H1 (cell line): ENCODE measurements around the gene LNPEP. TPM values are rescaled to one million over a fixed set of nuclear protein-coding genes. Genes with fewer than 3 reads are reported as not detected.

Experiments
- CTCF ChIA-PET: fragments of 300-600 bp; sonication (Branson Sonifier 250); formaldehyde crosslinking; loops from one replicate; lab custom pipeline; 2021; ENCODE audit not compliant: partially characterized antibody; lab: Charles Lee
- POLR2A ChIA-PET: fragments of 300-600 bp; sonication (Branson Sonifier 250); formaldehyde crosslinking; loops from one replicate; lab custom pipeline; 2021; ENCODE audit warnings: inconsistent platforms; ENCODE audit not compliant: partially characterized antibody; lab: Charles Lee
- DNase-seq, 2 experiments: peaks; one replicate each; pipeline versions ENCODE4 v3.0.0 to v3.0.0-alpha.2; 2010 to 2022; ENCODE audit warnings: low spot score in 2 of 2, low read depth in 1 of 2, mixed read lengths in 1 of 2
- FAIRE-seq: peaks from 2 replicates; lab custom pipeline; 2011; peaks lifted over from hg19 to GRCh38; lab: Jason Lieb, UNC
- H2AFZ ChIP-seq: 2 replicates; pipeline ENCODE4 v1.8.1; 2012; ENCODE audit warnings: low read length, inconsistent platforms
- H2AK5ac ChIP-seq: 2 replicates; pipeline ENCODE4 v1.6.1; 2013; ENCODE audit warnings: low read depth, low read length
- H2BK120ac ChIP-seq: replicated peaks from 2 replicates; pipeline ENCODE3; 2013; ENCODE audit warnings: low read depth, low read length, inconsistent platforms
- H2BK12ac ChIP-seq: 2 replicates; pipeline ENCODE4 v1.6.1; 2013; ENCODE audit warnings: low read depth, low read length
- H2BK15ac ChIP-seq: 2 replicates; pipeline ENCODE4 v1.6.1; 2013; ENCODE audit warnings: low read length
- H2BK20ac ChIP-seq: 2 replicates; pipeline ENCODE4 v1.6.1; 2013; ENCODE audit warnings: low read length
- H2BK5ac ChIP-seq: 2 replicates; pipeline ENCODE4 v1.6.1; 2013; ENCODE audit warnings: low read depth, low read length
- H3K14ac ChIP-seq: 2 replicates; pipeline ENCODE4 v1.6.1; 2013; ENCODE audit warnings: inconsistent platforms; ENCODE audit not compliant: insufficient read length
- H3K18ac ChIP-seq: 2 replicates; pipeline ENCODE4 v1.6.1; 2013; ENCODE audit warnings: low read length; ENCODE audit errors: extremely low read depth
- H3K23ac ChIP-seq: 2 replicates; pipeline ENCODE4 v1.6.1; 2013; ENCODE audit warnings: inconsistent platforms; ENCODE audit not compliant: insufficient read length
- H3K23me2 ChIP-seq: 2 replicates; pipeline ENCODE4 v1.6.1; 2013; ENCODE audit warnings: low read depth, low read length
- H3K27ac ChIP-seq: 2 replicates; pipeline ENCODE4 v1.6.1; 2011; ENCODE audit warnings: low read depth, low read length, inconsistent platforms
- H3K27me3 ChIP-seq, 4 experiments: replicated peaks in 1 of 4; 1 replicate in 1 of 4; 2 replicates in 3 of 4; pipeline versions ENCODE4 v1.6.1 to v1.8.1; 2011 to 2013; ENCODE audit warnings: low read length in 3 of 4, mild to moderate bottlenecking in 3 of 4, inconsistent platforms in 2 of 4, mixed read lengths in 2 of 4, moderate library complexity in 1 of 4; ENCODE audit not compliant: control insufficient read depth in 3 of 4, insufficient read depth in 3 of 4; ENCODE audit errors: extremely low read depth in 1 of 4
- H3K36me3 ChIP-seq, 4 experiments: 2 replicates each; pipeline versions ENCODE4 v1.6.1 to v1.8.1; 2011 to 2013; ENCODE audit warnings: mild to moderate bottlenecking in 4 of 4, low read length in 3 of 4, moderate library complexity in 2 of 4, control low read depth in 1 of 4, inconsistent platforms in 1 of 4; ENCODE audit not compliant: insufficient read depth in 4 of 4, control insufficient read depth in 2 of 4
- H3K4ac ChIP-seq: replicated peaks from 2 replicates; pipeline ENCODE3; 2013; ENCODE audit warnings: low read length, low read depth, mixed read lengths, inconsistent platforms; ENCODE audit not compliant: insufficient read length
- H3K4me1 ChIP-seq, 4 experiments: replicated peaks in 1 of 4; 1 replicate in 1 of 4; 2 replicates in 3 of 4; pipeline versions ENCODE4 v1.6.1 to v1.8.1; 2011 to 2013; ENCODE audit warnings: low read length in 3 of 4, inconsistent platforms in 2 of 4, mixed read lengths in 1 of 4; ENCODE audit not compliant: insufficient read depth in 4 of 4, control insufficient read depth in 3 of 4
- H3K4me2 ChIP-seq, 2 experiments: 2 replicates each; pipeline versions ENCODE4 v1.6.1 to v1.8.1; 2011 to 2013; ENCODE audit warnings: low read depth in 2 of 2, low read length in 2 of 2, control low read depth in 1 of 2, inconsistent platforms in 1 of 2, mild to moderate bottlenecking in 1 of 2; ENCODE audit not compliant: insufficient read depth in 1 of 2
- H3K4me3 ChIP-seq, 4 experiments: fragments of 200-600, 300-600 bp in 1 of 4; sonication (generic), shearing (Covaris generic), sonication (Bioruptor Twin) in 1 of 4; 2 replicates each; pipeline versions ENCODE4 v1.5.1 to v1.8.1; 2011 to 2016; ENCODE audit warnings: low read length in 4 of 4, low read depth in 3 of 4, control low read depth in 2 of 4, inconsistent platforms in 2 of 4, mild to moderate bottlenecking in 2 of 4, mixed read lengths in 1 of 4, moderate library complexity in 1 of 4; ENCODE audit not compliant: insufficient read depth in 2 of 4; ENCODE audit errors: extremely low read depth in 1 of 4
- H3K56ac ChIP-seq: replicated peaks from 2 replicates; pipeline ENCODE3; 2013; ENCODE audit warnings: low read depth, mild to moderate bottlenecking, mixed read lengths, low read length, inconsistent platforms; ENCODE audit not compliant: insufficient read length
- H3K79me1 ChIP-seq: 2 replicates; pipeline ENCODE4 v1.6.1; 2013; ENCODE audit warnings: low read depth, low read length, control low read depth
- H3K79me2 ChIP-seq, 2 experiments: 2 replicates each; pipeline versions ENCODE4 v1.6.1 to v1.8.1; 2012 to 2013; ENCODE audit warnings: low read length in 2 of 2, mild to moderate bottlenecking in 2 of 2, inconsistent platforms in 1 of 2; ENCODE audit not compliant: insufficient read depth in 2 of 2, control insufficient read depth in 1 of 2
- H3K9ac ChIP-seq, 4 experiments: replicated peaks in 1 of 4; 1 replicate in 1 of 4; 2 replicates in 3 of 4; pipeline versions ENCODE4 v1.6.1 to v1.8.1; 2011 to 2013; ENCODE audit warnings: low read depth in 3 of 4, low read length in 3 of 4, control low read depth in 2 of 4, mild to moderate bottlenecking in 2 of 4, moderate library complexity in 2 of 4, inconsistent platforms in 1 of 4; ENCODE audit errors: extremely low read depth in 1 of 4
- H3K9me3 ChIP-seq, 2 experiments: 2 replicates each; pipeline versions ENCODE4 v1.6.1 to v1.8.1; 2012 to 2013; ENCODE audit warnings: mild to moderate bottlenecking in 2 of 2, moderate library complexity in 2 of 2, control low read depth in 1 of 2, inconsistent platforms in 1 of 2, low read depth in 1 of 2, low read length in 1 of 2, mixed read lengths in 1 of 2; ENCODE audit not compliant: insufficient read depth in 2 of 2
- H4K20me1 ChIP-seq, 2 experiments: replicated peaks in 1 of 2; 2 replicates each; pipeline versions ENCODE3 to v1.8.1; 2011 to 2013; ENCODE audit warnings: inconsistent platforms in 2 of 2, low read length in 2 of 2, mild to moderate bottlenecking in 1 of 2; ENCODE audit not compliant: insufficient read depth in 2 of 2, control insufficient read depth in 1 of 2
- H4K5ac ChIP-seq: 2 replicates; pipeline ENCODE4 v1.6.1; 2013; ENCODE audit warnings: low read length, low read depth, mixed read lengths, inconsistent platforms; ENCODE audit not compliant: insufficient read length
- H4K8ac ChIP-seq: 2 replicates; pipeline ENCODE4 v1.8.0; 2013; ENCODE audit warnings: mild to moderate bottlenecking, moderate library complexity, low read length, inconsistent platforms; ENCODE audit not compliant: insufficient read depth; ENCODE audit errors: extremely low read depth
- H4K91ac ChIP-seq: replicated peaks from 2 replicates; pipeline ENCODE3; 2013; ENCODE audit warnings: low read length, mixed read lengths, inconsistent platforms; ENCODE audit not compliant: insufficient read length
- ASH2L ChIP-seq: fragments of 200-600, 300-600 bp; sonication (generic); IDR thresholded peaks from one replicate; pipeline ENCODE4 v1.7.1; 2017; ENCODE audit warnings: low read length
- BRCA1 ChIP-seq: IDR thresholded peaks from 2 replicates; pipeline ENCODE4 v1.6.1; 2012; ENCODE audit warnings: low read depth, low read length, improper control_type of control experiment
- CBX5 ChIP-seq: fragments of 300-800, 300-1000 bp; sonication (generic); IDR thresholded peaks from 2 replicates; pipeline ENCODE4 v1.7.1; 2016; ENCODE audit warnings: antibody characterized with exemption, low read length, low read depth
- CHD2 ChIP-seq: IDR thresholded peaks from 2 replicates; pipeline ENCODE4 v1.6.1; 2012; ENCODE audit warnings: low read length, improper control_type of control experiment
- CREB1 ChIP-seq: IDR thresholded peaks from 2 replicates; pipeline ENCODE4 v1.6.1; 2012; ENCODE audit warnings: inconsistent platforms
- E2F6 ChIP-seq: IDR thresholded peaks from 2 replicates; pipeline ENCODE4 v1.6.1; 2012; ENCODE audit warnings: inconsistent platforms
- EP300 ChIP-seq, 2 experiments: IDR thresholded peaks; 1 replicate in 1 of 2; 2 replicates in 1 of 2; pipeline ENCODE4 v1.6.1; 2011 to 2012; ENCODE audit warnings: low read depth in 2 of 2, low read length in 2 of 2, mild to moderate bottlenecking in 2 of 2, borderline replicate concordance in 1 of 2, inconsistent platforms in 1 of 2, moderate library complexity in 1 of 2
- JUND ChIP-seq: IDR thresholded peaks from 2 replicates; pipeline ENCODE4 v1.6.1; 2011; ENCODE audit warnings: mild to moderate bottlenecking, improper control_type of control experiment, low read length
- KDM5A ChIP-seq: fragments of 200-600 bp; IDR thresholded peaks from 2 replicates; pipeline ENCODE4 v1.7.1; 2012; ENCODE audit warnings: mild to moderate bottlenecking, low read length, inconsistent platforms, mixed read lengths
- POLR2AphosphoS5 ChIP-seq: IDR thresholded peaks from 2 replicates; pipeline ENCODE4 v1.6.1; 2011; ENCODE audit warnings: low read depth, low read length
- POU5F1 ChIP-seq: IDR thresholded peaks from 2 replicates; pipeline ENCODE4 v1.6.1; 2011; ENCODE audit warnings: low read depth, mild to moderate bottlenecking, low read length, moderate library complexity
- RFX5 ChIP-seq: IDR thresholded peaks from 2 replicates; pipeline ENCODE4 v1.6.1; 2011; ENCODE audit warnings: low read depth, low read length, improper control_type of control experiment, borderline replicate concordance
- SAP30 ChIP-seq: fragments of 300-600 bp; sonication (generic); IDR thresholded peaks from 2 replicates; pipeline ENCODE4 v1.7.1; 2012; ENCODE audit warnings: low read length, moderate library complexity, mild to moderate bottlenecking, inconsistent platforms; ENCODE audit not compliant: insufficient read depth, insufficient replicate concordance
- SIRT6 ChIP-seq: IDR thresholded peaks from one replicate; pipeline ENCODE4 v1.7.1; 2012; ENCODE audit warnings: low read length, inconsistent platforms
- SIX5 ChIP-seq: IDR thresholded peaks from 2 replicates; pipeline ENCODE4 v1.6.1; 2011; ENCODE audit warnings: mild to moderate bottlenecking, low read depth, low read length
- SP1 ChIP-seq: IDR thresholded peaks from 2 replicates; pipeline ENCODE4 v1.6.1; 2011; ENCODE audit warnings: low read depth, low read length
- TEAD4 ChIP-seq: IDR thresholded peaks from 2 replicates; pipeline ENCODE4 v1.6.1; 2012; ENCODE audit warnings: low read depth, low read length, inconsistent platforms, mixed read lengths
- polyA plus RNA-seq, 7 experiments: library from polyadenylated mRNA; depleted of rRNA in 3 of 7; stranded (reverse) in 5 of 7; unstranded in 2 of 7; fragments of >200 nt in 5 of 7; fragments of 200-250 nt in 2 of 7; gene quantifications; 1 replicate in 5 of 7; 2 replicates in 1 of 7; 4 replicates in 1 of 7; pipeline versions ENCODE4 v1.2.1 to v1.2.3, GENCODE V29; 2011 to 2013; ENCODE audit warnings: missing spikeins in 2 of 7, mixed read lengths in 2 of 7
- total RNA-seq: library from RNA; stranded (reverse); fragmentation: NEBNext Ultra II Directional; extraction: Animal tissue kit (Norgen Biotek cat#: 25700); gene quantifications from 2 replicates; pipeline ENCODE4 v1.2.1, GENCODE V29; 2021

Gene LNPEP
- total and polyA plus RNA-seq, 2 of the 8 experiments (the other 6 are each of a cell fraction or from before 2014, with no cell fraction given), result 1.8 to 4.5 TPM

- Histone ChIP-seq H2AFZ (no peak overlapping the region), H4K5ac (no peak overlapping the region), H3K4me3 (no peak overlapping the region), H3K79me1 (no peaks in the 10 kb centered on the region), H3K27ac (no peak overlapping the region), H4K8ac (no peak overlapping the region), H3K56ac (no peak overlapping the region), H3K4me2 (no peak overlapping the region), H2BK20ac (no peak overlapping the region), H3K4ac (no peak overlapping the region), H3K79me2 (no peaks in the 10 kb centered on the region), H3K9me3 (no peaks in the 10 kb centered on the region), H2BK15ac (no peak overlapping the region), H3K27me3 (no peaks in the 10 kb centered on the region), H2BK120ac (no peak overlapping the region), H2AK5ac (no peak overlapping the region), H3K18ac (no peak overlapping the region), H4K91ac (no peak overlapping the region), H2BK12ac (no peak overlapping the region), H2BK5ac (no peak overlapping the region), H3K9ac (no peak overlapping the region), H3K14ac (no peak overlapping the region), H3K23ac (no peak overlapping the region), H3K36me3 (no peaks in the 10 kb centered on the region), H4K20me1 (no peaks in the 10 kb centered on the region), H3K23me2 (no peaks in the 10 kb centered on the region), H3K4me1 (peaks cover 0 to 4% (median 3%) of the 10 kb centered on the region in 4 experiments; a peak in 4 of 7 replicates)
- POLR2A ChIA-PET, result no interaction called here
- FAIRE-seq, result no peak
- TF ChIP-seq EP300 (IDR thresholded peaks at IDR 0.05; ENCODE audit: borderline replicate concordance in 1 of 2, low read depth in 2 of 2, low read length in 2 of 2), result no peak
- no peak for TF ChIP-seq TEAD4
- no peak for TF ChIP-seq E2F6
- TF ChIP-seq ASH2L, result no peak
- TF ChIP-seq CHD2, result no peak
- no peak for TF ChIP-seq RFX5
- no peak for TF ChIP-seq POU5F1
- TF ChIP-seq CBX5, result no peak
- TF ChIP-seq SIRT6, result no peak
- no peak for TF ChIP-seq KDM5A
- no peak for TF ChIP-seq JUND
- no peak for TF ChIP-seq SIX5
- no peak for TF ChIP-seq SAP30
- no peak for TF ChIP-seq BRCA1
- TF ChIP-seq CREB1, result no peak
- no peak for TF ChIP-seq POLR2AphosphoS5
- no peak for TF ChIP-seq SP1
- CTCF ChIA-PET, result no interaction called here
- no peak for DNase-seq
Observed at GRCh38 chr5:96927008-96927407, 8.9 kb upstream of the LNPEP start.
